Spleen (tissue), 11 donors: ENCODE results near the gene LRRC4C. TPM values are rescaled to one million over a fixed set of nuclear protein-coding genes. Genes with fewer than 3 reads are reported as not detected.

Source experiments
- DNase-seq: peaks from one replicate; pipeline ENCODE4 v3.0.0-alpha.2; 2020
- H3K27ac ChIP-seq, 8 donors: fragments of 200-600 bp; sonication (generic) in 7 of 8; 1 replicate in 4 of 8; 2 replicates in 4 of 8; pipeline versions ENCODE4 v1.5.0 to v1.8.0; 2016 to 2021; ENCODE audit warnings: inconsistent platforms in 4 of 8, mild to moderate bottlenecking in 4 of 8, moderate library complexity in 1 of 8
- H3K27me3 ChIP-seq, 7 donors: fragments of 200-600 bp; sonication (generic) in 6 of 7; replicated peaks in 1 of 7; 1 replicate in 4 of 7; 2 replicates in 3 of 7; pipeline versions ENCODE4 v1.5.0 to v1.8.0; 2016 to 2021; ENCODE audit warnings: inconsistent platforms in 3 of 7, mild to moderate bottlenecking in 1 of 7
- H3K36me3 ChIP-seq, 6 donors: fragments of 200-600 bp; sonication (generic) in 5 of 6; 1 replicate in 4 of 6; 2 replicates in 2 of 6; pipeline versions ENCODE4 v1.5.0 to v1.8.0; 2016 to 2021; ENCODE audit warnings: inconsistent platforms in 2 of 6
- H3K4me1 ChIP-seq, 6 donors: fragments of 200-600 bp; sonication (generic) in 5 of 6; 1 replicate in 3 of 6; 2 replicates in 3 of 6; pipeline versions ENCODE4 v1.5.0 to v1.8.0; 2016 to 2021; ENCODE audit warnings: inconsistent platforms in 3 of 6
- H3K4me3 ChIP-seq, 8 donors: fragments of 200-600 bp; sonication (generic) in 7 of 8; 1 replicate in 4 of 8; 2 replicates in 4 of 8; pipeline versions ENCODE4 v1.5.0 to v1.8.0; 2016 to 2021; ENCODE audit warnings: inconsistent platforms in 4 of 8, mild to moderate bottlenecking in 4 of 8, moderate library complexity in 2 of 8
- H3K9me3 ChIP-seq, 8 donors: fragments of 200-600 bp; sonication (generic) in 7 of 8; 1 replicate in 4 of 8; 2 replicates in 4 of 8; pipeline versions ENCODE4 v1.5.0 to v1.8.0; 2016 to 2021; ENCODE audit warnings: inconsistent platforms in 4 of 8
- POLR2A ChIP-seq, 3 donors: fragments of 450-650 bp; IDR thresholded peaks; one replicate each; pipeline ENCODE4 v1.5.1; 2017; ENCODE audit warnings: antibody characterized with exemption in 3 of 3, mild to moderate bottlenecking in 1 of 3
- POLR2AphosphoS5 ChIP-seq, 3 donors: sonication (generic); formaldehyde crosslinking; IDR thresholded peaks; one replicate each; pipeline ENCODE4 v1.5.1; 2017; ENCODE audit warnings: antibody characterized with exemption in 3 of 3
- whole genome bisulfite sequencing, 5 donors: extraction: QIAGEN DNeasy Blood & Tissue Kit in 3 of 5; methylation state at CpG; one replicate each; pipeline versions ENCODE4 v1.1.5 to v1.1.7; 2013 to 2018; 5-methylcytosine and 5-hydroxymethylcytosine counted together
- intact Hi-C: fragments of 100-400 bp; cut with DNase I; formaldehyde crosslinking; loops from one replicate; pipeline ENCODE4 v1.15.0; 2023; ENCODE audit warnings: low total_unique reads
- polyA plus RNA-seq, 3 donors: library from polyadenylated mRNA; stranded (reverse); fragments of 200-250 nt; gene quantifications; one replicate each; pipeline ENCODE4 v1.2.1, GENCODE V29; 2013
- total RNA-seq, 7 donors: library from RNA; depleted of rRNA in 3 of 7; stranded (reverse); fragments of >200 nt in 3 of 7; fragmentation: NEBNext Ultra II Directional in 4 of 7; extraction: Animal tissue kit (Norgen Biotek cat#: 25700) in 4 of 7; gene quantifications; one replicate each; pipeline versions ENCODE4 v1.1.0 to v1.2.1, GENCODE V29; 2016 to 2021
- TF ChIP-seq, protein P1 (sequence below), 11 experiments: fragments of 200-600 bp in 7 of 11; fragments of 450-650 bp in 4 of 11; sonication (generic) in 4 of 11; IDR thresholded peaks in 8 of 11; conservative IDR thresholded peaks in 3 of 11; 1 replicate in 7 of 11; 2 replicates in 4 of 11; pipeline versions ENCODE4 v1.4.0 to v1.8.0; 2016 to 2021; ENCODE audit warnings: antibody characterized with exemption in 11 of 11, inconsistent platforms in 4 of 11, mild to moderate bottlenecking in 1 of 11
- donor health status: healthy with polysubstance abuse.
- donor health status: DM: no; HTN: no; CAD: no; lungs with moderate emphysema.
- donor health status: DM: no; HTN: no; CAD: no.
- donor health status: Bipolar disorder and iron deficiency.
- donor health status: healthy.
- donor health status: DM: no; HTN: no; CAD: no.
- donor health status: DM: yes; HTN: yes; CAD: no.

LRRC4C gene
- total and polyA plus RNA-seq, 10 donors, result 0.15 to 8.9 (median 1.9) TPM

DNA sequence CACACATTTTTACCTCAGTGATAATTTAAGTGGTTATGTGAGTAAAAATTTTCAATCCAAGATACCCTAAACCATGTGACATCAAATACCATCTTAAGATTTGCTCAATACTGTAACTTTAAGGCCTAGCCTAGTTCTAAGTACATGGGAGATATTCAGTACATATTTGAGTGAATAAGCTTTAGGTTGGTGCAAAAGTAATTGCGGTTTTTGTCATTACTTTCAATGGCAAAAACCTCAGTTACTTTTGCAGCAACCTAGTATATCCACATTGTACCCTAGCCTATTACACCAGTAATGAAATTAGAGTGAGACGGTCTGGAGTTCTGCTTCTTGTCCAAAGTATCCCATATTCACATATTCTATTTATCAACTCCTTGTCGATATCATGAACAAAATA is 700.1 kb downstream of the LRRC4C start:
- WGBS, 5 donors, result 82 to 94% (median 86%) methylated on average over 3 of the region's 3 CpGs
- Histone ChIP-seq H3K9me3 (peaks cover 0 to 33% (median under 1%) of the 10 kb centered on the region in 8 donors), H3K4me3 (no peak overlapping the region), H3K36me3 (no peaks in the 10 kb centered on the region), H3K27ac (no peak overlapping the region), H3K4me1 (no peaks in the 10 kb centered on the region), H3K27me3 (no peaks in the 10 kb centered on the region)
- DNase-seq, result no peak
- TF ChIP-seq, protein P1, sequence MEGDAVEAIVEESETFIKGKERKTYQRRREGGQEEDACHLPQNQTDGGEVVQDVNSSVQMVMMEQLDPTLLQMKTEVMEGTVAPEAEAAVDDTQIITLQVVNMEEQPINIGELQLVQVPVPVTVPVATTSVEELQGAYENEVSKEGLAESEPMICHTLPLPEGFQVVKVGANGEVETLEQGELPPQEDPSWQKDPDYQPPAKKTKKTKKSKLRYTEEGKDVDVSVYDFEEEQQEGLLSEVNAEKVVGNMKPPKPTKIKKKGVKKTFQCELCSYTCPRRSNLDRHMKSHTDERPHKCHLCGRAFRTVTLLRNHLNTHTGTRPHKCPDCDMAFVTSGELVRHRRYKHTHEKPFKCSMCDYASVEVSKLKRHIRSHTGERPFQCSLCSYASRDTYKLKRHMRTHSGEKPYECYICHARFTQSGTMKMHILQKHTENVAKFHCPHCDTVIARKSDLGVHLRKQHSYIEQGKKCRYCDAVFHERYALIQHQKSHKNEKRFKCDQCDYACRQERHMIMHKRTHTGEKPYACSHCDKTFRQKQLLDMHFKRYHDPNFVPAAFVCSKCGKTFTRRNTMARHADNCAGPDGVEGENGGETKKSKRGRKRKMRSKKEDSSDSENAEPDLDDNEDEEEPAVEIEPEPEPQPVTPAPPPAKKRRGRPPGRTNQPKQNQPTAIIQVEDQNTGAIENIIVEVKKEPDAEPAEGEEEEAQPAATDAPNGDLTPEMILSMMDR (IDR thresholded peaks at IDR 0.05 in 8 of 11, conservative IDR thresholded peaks at IDR 0.05 in 3 of 11), result no peak
- TF ChIP-seq POLR2A (IDR thresholded peaks at IDR 0.05), result no peak
- TF ChIP-seq POLR2AphosphoS5 (IDR thresholded peaks at IDR 0.05), result no peak
- intact Hi-C loops, result no loop called here

DNA sequence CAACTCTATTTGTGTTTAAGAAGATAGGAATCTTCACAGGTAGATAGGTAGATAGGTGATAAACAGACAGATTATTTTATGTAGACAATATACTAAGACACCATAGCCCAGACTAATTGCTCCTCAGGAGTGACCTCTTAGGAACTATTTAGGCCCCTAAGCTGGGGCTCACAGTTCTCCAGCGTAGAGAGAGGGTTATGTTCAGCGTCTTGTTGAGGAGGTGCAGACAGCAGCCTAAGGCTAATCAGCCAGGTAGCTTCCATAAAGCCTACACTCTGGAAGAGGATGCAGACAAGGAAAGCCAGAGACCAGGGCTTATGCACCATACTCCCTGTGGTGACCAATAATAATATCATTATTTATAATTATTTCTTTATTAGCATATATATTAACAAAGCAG is 705.2 kb downstream of the LRRC4C start:
- no peak for DNase-seq
- H3K4me1 ChIP-seq, result no peaks in the 10 kb centered on the region
- intact Hi-C loops, result no loop called here
- H3K27ac ChIP-seq, result no peak overlapping the region
- TF ChIP-seq POLR2A (IDR thresholded peaks at IDR 0.05) (no peak), POLR2AphosphoS5 (IDR thresholded peaks at IDR 0.05) (no peak)
- WGBS, 5 donors, result 76 to 85% (median 80%) methylated on average over 2 of the region's 2 CpGs
- H3K27me3 ChIP-seq, result no peaks in the 10 kb centered on the region
- H3K4me3 ChIP-seq, result no peak overlapping the region
- H3K36me3 ChIP-seq, result no peaks in the 10 kb centered on the region
- peaks cover 0 to 47% (median 8%) of the 10 kb centered on the region in 8 donors for H3K9me3 ChIP-seq

DNA sequence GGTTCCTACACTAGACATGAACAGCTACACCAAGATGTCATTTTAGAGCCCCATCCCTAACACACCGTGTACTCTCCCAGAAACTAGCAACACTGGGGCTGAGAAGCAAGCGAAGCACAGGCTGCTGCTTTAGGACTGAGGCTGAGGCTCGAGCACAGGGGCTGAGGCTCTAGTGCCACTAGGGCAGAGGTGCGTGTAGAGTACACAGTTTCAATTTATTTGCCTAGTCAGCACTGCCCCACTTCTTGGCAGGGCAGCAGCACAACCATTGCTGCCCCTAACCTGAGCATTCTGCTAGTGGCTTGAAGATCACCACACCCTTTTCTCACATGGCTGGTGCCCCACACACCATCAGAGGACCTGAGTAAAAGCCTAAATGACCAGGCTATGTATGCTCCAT is 713.2 kb downstream of the LRRC4C start:
- WGBS, 5 donors, result 53 to 85% (median 78%) methylated on average over 4 of the region's 4 CpGs
- no peaks in the 10 kb centered on the region for H3K4me1 ChIP-seq
- H3K27me3 ChIP-seq, result no peaks in the 10 kb centered on the region
- no peak overlapping the region for H3K27ac ChIP-seq
- TF ChIP-seq POLR2AphosphoS5 (IDR thresholded peaks at IDR 0.05) (no peak), POLR2A (IDR thresholded peaks at IDR 0.05) (no peak)
- TF ChIP-seq, protein P1 (IDR thresholded peaks at IDR 0.05 in 8 of 11, conservative IDR thresholded peaks at IDR 0.05 in 3 of 11), result no peak
- H3K36me3 ChIP-seq, result no peaks in the 10 kb centered on the region
- H3K4me3 ChIP-seq, result no peak overlapping the region
- peaks cover 3 to 46% (median 36%) of the 10 kb centered on the region in 8 donors for H3K9me3 ChIP-seq
- no peak for DNase-seq
- intact Hi-C loops, result no loop called here

DNA sequence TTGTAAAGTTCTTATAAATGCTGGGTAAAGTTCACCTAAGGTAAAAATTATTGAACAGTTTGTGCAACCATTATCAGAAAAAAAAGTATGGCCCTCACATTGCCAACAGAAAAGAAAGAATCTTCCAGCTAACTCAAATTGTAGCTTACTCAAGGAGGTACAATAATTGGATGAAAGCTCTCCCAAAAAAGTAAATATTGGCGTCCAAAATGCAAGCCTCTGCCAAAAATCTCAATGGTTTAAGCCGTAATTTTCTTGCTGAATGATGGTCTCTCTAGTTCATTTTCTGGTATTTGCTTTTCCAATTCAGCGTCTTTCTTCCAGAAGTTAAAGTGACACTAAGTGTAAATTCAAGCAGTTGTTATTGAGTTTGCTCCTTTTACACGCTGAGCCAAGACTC is 727.3 kb downstream of the LRRC4C start:
- no peak overlapping the region for H3K4me3 ChIP-seq
- WGBS, 5 donors, result 62 to 71% (median 67%) methylated on average over 4 of the region's 4 CpGs
- no peak for TF ChIP-seq POLR2A (IDR thresholded peaks at IDR 0.05)
- TF ChIP-seq, protein P1 (IDR thresholded peaks at IDR 0.05 in 8 of 11, conservative IDR thresholded peaks at IDR 0.05 in 3 of 11), result no peak
- TF ChIP-seq POLR2AphosphoS5 (IDR thresholded peaks at IDR 0.05), result no peak
- intact Hi-C loops, result no loop called here
- H3K9me3 ChIP-seq, result peaks cover 0 to 46% (median 33%) of the 10 kb centered on the region in 8 donors
- H3K27ac ChIP-seq, result no peak overlapping the region
- no peaks in the 10 kb centered on the region for H3K4me1 ChIP-seq
- H3K36me3 ChIP-seq, result no peaks in the 10 kb centered on the region
- no peak for DNase-seq
- no peaks in the 10 kb centered on the region for H3K27me3 ChIP-seq
